ENCODE data around the gene DPY19L1.
"Not testable (repeated sequence)": the region's sequence is repeated elsewhere in the genome, so short reads cannot be mapped to it uniquely, and the experiment has no call there.

DPY19L1 gene

DNA sequence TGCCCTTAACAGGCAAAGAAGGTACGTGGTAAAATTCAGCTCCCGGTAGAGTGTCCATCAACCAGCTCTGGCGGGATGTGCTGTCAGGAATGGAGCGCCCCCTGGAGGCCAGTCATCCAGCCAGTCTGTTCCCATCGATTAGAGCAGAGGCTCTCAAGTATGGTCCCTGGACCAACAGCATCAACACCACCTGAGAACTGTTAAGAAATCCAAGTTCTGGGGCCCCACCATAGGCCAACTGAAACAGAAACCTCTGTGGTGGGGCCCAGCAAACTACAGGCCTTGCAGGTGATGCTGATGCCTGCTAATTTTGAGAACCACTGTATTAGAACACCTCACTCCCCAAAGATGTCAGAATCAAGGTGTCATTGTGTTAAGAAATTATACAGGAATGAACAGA lies 109.2 kb downstream of the DPY19L1 start:
- DNase-seq (ENCODE audit: low read depth in 2 of 2), result no peak

DNA sequence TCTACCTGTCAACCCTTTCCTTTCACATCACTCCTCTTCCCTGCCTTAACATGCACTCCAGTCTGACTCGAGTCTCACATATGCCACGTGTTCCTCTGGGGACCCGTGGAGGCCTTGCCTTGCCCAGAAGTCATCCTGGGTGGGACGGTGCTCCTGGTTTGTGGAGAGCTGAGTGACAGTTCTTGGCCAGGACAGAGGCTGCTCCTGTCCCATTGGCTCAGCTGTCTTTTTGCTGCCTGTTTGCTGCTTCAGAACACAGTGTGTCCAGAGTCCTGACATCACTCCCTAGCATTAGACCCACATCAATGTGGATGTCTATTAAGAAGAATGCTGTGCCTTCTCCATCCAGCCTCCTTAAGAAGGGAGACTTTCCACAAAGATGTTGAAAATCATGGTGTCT lies 116.8 kb downstream of the DPY19L1 start:
- DNase-seq (ENCODE audit: low read depth in 2 of 2), result not testable (repeated sequence)

DNA sequence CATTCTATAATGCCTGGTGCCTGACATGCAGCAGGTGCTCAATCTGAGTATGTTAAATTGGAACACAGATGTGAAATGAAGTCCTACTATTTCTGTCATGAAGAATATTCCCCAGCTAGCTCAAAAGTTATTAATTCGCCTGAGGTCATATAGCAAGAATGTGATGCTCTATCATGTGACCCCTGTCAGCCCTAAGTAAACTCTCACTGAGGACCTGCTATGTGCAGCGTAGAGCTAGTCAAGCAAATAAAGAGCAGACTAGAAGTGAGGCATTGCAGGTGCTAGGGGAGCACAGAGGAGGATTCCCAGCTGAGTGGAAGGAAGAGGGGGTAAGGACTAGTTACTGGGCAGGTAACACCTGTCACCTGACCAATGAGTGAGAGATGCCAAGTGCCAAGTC lies 118.2 kb downstream of the DPY19L1 start:
- DNase-seq (ENCODE audit: low read depth in 2 of 2), result not testable (repeated sequence)

DNA sequence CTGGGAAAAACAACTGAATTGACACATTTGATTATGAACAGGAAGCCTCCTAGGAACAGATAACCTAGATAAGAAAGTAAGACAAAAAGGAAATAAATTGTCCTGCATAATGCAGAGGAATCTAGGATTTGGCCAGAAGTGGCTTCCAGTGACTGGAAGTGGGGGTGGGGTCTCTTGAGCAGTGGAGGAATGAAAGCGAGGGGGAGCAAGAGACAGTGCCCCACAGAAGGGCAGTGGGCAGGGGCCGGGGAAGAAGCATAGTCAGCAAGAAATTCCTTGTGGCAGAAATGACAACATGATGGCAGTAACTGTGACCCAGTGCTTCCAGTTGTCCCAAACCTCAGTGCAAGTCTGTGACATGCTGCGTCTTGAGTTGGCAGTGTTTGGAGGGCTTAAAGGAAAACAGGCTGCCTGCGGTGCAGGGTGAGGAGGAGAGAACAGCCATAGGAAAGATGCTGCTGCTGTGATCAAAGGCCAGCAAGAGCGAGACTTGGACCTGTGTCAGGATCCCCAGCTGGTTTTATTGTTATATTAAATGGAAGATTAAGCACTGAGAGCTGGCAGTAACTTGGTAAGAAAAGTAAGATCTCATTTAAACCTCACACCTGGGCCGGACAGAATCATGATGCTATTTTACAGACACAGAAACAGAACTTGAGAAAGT lies 119.0 kb downstream of the DPY19L1 start:
- DNase-seq (ENCODE audit: low read depth in 2 of 2), result not testable (repeated sequence)

DNA sequence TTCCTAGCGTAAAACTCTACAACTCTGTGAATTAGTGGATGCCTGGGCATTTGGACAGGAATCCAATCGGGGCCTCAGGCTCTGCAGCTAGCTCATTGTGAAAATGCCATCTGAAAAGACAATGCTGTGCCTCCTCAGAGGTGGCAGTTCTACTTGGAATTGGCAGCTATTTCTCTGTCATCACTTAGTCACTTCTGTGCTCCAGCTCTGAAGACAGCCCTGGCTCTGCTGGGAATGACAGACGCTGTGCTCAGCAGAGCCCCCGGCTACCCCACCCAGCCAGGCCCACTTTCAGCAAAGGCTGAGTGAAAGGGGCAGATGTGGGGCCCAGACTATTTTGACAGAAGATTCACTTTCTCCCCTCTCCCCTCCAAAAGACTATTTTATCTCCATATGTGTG lies 119.8 kb downstream of the DPY19L1 start:
- DNase-seq (ENCODE audit: low read depth in 2 of 2), result not testable (repeated sequence)

DNA sequence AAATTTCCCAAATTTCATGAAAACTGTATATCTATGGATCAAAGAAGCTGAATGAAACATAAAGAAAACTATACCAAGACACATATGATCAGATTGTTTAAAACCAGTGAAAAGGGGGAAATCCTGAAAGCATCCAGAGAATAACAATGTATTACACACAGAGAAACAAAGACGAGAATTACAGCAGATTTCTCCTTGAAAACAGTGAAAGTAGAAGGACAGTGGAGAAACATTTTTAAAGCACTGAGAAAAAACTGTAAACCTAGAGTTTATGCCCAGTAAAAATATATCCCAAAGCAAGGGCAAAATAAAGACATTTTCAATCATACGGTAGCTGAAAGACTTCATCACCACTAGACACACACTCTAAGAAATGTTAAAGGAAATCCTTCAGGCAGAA lies 121.0 kb downstream of the DPY19L1 start:
- no peak for DNase-seq (ENCODE audit: low read depth in 2 of 2)

DNA sequence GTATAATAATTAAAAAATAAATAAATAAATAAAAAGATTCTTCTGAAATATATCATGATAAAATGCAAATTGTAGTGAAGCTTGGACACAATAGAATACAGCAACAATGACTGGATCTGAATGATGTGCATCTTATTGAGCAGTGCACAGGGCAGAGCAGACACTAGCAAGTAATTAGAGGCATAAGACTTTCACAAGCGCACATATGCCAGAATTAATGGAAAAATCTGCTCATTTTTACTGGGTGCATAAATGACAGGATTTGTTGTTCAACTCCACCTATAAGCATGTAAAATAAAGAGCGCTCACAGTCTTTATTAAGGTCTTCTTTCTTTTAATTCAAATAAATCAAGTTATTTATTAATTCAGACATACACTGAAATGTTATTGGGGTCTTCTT lies 125.0 kb downstream of the DPY19L1 start:
- no peak for DNase-seq (ENCODE audit: low read depth in 2 of 2)

DNA sequence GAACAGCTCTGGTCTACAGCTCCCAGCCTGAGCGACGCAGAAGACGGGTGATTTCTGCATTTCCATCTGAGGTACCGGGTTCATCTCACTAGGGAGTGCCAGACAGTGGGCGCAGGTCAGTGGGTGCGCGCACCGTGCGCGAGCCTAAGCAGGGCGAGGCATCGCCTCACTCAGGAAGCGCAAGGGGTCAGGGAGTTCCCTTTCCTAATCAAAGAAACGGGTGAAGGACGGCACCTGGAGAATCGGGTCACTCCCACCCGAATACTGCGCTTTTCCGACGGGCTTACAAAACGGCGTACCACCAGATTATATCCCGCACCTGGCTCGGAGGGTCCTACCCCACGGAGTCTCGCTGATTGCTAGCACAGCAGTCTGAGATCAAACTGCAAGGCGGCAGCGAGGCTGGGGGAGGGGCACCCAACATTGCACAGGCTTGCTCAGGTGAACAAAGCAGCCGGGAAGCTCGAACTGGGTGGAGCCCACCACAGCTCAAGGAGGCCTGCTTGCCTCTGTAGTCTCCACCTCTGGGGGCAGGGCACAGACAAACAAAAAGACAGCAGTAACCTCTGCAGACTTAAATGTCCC lies 130.9 kb downstream of the DPY19L1 start:
- DNase-seq (ENCODE audit: low read depth in 2 of 2), result not testable (repeated sequence)

DNA sequence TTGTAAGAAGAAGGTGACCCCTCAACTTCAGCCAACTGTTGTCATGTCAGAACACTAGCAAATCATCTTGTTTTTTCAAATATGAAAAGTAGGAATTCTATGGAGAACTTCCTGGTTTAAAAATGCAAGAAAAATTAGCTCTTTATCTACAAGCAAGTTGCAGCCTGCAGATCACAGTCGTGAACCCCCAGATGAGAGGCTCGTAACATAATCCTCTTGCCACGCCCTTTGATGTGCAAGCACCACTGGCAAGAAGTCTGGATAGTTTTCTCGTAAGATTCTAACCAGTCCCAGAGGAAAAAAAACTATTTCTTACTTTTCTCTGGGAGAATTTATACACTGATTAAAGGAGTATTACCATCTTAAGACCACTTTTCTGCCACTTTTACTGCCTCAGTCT lies 132.3 kb downstream of the DPY19L1 start:
- DNase-seq (ENCODE audit: low read depth in 2 of 2), result no peak

DNA sequence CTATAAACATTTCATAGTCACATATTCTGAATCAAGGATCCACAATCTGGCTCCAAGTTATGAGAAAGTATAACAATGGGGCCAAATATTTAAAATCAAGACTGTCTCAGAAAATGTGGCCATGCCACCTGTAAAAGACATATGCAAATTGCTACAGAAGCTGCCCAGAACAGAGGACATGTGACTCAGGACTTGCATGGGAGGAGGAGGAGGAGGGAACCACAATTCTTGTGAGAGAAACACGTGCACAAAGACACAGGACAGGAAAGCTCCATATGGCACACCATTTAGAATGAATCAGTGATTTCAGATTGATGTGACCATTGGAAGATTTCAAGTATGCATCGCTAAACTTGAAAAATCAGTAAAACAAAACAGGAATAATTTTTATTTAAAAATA lies 133.4 kb downstream of the DPY19L1 start:
- DNase-seq (ENCODE audit: low read depth in 2 of 2), result not testable (repeated sequence)

DNA sequence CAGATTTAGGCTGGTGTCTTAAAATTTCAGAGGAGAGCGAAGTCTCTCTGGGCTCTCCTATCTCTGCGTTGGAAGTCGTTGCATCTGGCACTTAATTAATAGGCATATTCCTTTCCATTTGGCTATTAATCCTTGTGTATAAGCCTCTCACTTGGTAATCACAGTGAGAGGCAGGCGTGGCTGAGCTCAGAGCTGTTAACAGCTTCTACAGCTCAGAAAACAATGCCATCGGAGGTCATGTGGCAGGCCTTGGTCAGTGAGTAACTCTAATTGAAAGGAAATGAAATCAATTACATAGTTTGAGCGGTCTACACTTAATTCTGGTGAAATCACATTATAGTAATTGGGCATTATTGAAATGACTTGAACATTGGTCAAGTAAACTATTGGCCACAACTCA lies 135.1 kb downstream of the DPY19L1 start:
- DNase-seq (ENCODE audit: low read depth in 2 of 2), result no peak

DNA sequence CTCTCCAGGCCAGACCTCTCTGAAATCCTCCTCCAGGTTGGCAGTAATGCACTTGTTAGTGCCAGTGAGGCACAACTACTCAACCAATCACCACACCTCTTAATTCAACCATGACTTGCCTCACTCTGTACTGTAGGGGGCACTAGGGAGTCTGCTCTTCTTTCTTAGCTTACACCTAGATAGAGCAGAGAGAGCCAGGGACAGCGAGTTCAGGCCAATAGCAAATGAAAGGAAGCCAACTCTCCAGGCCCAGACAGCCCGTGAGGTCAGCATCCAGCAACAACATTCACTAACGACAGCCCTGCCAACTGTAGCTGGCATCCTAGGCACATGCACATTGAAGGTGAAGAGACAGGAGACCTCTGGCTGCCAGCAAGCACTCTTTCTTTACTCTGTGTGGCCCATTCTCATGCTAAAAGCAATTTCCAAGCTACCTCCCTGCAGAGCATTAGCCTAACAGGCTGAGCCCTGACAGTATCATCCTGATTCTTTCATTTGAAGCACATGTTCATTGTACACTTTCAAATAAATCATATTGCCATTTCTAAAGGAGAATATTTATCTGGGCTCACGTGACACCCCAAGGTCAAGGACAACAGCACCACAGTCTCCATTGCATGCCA lies 136.3 kb downstream of the DPY19L1 start:
- DNase-seq (ENCODE audit: low read depth in 2 of 2), result no peak

DNA sequence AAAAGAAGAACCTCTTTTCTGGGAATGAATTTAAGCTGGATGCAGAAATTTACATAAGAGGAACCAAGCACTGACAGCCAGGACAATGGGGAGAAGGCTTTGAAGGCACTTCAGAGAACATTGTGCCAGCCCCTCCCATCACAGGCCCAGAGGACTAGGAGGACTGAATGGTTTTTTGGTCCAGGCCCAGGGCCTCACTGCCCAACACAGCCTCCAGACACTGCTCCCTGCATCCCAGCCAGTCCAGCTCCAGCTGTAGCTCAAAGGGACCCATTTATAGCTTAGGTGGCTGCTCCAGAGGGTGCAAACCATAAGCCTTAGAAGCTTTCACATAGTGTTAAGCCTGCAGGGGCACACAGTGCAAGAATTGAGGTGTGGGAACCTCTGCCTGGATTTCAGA lies 142.1 kb downstream of the DPY19L1 start:
- DNase-seq (ENCODE audit: low read depth in 2 of 2), result no peak

DNA sequence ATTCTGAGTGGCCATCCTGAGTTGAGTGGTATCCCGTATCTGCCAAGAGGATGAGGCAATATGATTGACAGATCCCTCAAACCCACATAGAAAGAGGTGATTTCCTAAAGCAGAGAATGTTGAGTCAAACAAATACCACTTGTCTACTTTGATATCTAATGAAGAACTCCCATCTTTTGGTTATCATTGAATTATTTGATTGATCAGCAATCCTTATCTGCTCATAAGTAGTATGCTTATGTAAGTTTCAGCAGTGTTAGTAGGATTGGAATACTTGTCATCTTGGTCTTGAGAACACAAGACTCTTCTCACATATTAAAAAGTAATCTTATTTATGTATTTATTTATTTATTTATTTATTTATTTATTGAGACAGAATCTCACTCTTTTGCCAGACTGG lies 147.3 kb downstream of the DPY19L1 start:
- DNase-seq (ENCODE audit: low read depth in 2 of 2), result no peak

DNA sequence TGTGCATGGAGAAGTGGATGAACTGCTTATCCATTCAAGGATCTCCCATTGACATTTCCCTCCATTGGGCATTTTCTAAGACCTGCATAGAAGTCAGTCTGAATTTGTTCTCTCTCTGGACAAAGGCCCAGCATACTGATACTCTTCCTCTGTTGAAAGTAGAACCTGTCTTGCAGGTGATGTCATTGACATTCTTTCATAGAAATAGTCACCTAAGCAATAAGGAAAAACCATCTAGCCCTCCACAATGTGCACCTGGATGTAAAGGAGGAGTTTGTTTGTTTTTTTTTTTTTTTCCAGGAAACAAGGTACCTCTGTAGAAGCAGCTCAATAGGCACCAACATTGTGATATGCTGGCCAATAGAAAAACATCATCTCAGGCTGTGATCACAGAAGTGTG lies 150.4 kb downstream of the DPY19L1 start:
- DNase-seq (ENCODE audit: low read depth in 2 of 2), result no peak

DNA sequence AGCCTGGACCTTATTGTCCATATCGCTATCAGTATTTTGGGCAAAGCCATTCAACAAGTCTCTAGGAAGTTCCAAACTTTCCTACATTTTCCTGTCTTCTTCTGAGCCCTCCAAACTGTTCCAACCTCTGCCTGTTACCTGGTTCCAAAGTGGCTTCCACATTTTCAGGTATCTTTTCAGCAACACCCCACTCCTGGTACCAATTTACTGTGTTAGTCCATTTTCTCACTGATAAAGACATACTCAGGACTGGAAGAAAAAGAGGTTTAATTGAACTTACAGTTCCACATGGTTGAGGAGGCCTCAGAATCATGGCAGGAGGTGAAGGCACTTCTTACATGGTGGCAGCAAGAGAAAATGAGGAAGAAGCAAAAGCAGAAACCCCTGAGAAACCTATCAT lies 153.4 kb downstream of the DPY19L1 start:
- not testable (repeated sequence) for DNase-seq (ENCODE audit: low read depth in 2 of 2)

DNA sequence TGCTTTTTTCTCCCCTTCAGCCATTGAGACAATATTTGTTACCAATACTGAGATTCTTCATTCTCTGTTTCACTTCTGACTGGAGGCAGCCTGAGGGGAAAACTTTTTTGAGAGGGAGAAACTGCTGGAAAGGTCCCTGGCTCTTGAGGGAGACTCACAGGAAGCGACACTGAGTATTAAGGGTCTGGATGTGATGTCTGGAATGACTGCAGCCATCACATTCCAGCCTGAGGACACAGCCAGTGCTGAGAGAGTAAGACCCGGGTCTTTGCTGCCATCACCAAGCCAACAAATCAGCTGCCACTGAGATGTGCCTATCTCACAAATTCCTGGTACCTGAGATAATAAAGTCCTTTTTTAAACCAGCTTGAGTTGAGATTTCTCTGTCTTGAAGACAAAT lies 157.4 kb downstream of the DPY19L1 start:
- DNase-seq (ENCODE audit: low read depth in 2 of 2), result no peak

DNA sequence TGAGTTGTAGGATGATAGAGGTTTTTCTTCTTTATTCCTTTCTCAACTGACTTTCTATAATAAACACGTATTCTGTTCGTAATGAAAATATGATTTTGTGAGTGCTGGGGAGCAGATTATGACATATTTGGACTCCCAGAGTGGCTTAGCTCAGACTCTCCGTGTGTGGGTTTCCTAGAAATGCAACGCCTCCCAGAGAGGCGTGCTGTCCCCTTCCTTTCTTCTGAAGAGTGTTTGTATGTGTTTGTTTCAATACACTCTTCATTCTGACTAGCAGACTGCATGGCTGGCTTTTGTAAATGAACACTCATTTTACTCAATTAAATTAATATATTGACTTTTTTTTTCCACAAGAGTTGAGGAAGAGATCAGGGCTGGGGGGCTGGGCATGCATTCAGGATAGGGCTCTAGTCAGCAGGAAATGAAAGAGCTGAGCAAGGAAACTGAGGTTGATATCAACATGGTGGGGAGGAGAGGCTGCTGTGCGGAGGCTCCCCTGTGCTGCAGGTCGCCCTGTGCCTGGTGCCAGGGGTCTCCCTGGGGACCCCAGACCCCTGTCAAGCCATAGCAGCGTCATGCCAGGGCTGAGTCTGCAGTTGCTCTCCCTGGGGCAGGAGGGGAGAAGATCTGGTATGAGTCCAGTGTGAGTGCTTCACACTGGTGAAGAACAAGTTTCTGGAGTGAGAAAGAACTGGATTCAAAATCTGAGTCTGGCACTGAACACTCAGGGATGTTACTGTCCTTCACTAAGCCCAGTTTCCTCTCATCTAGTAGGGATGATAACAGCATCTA lies 158.1 kb downstream of the DPY19L1 start:
- DNase-seq (ENCODE audit: low read depth in 2 of 2), result not testable (repeated sequence)
